Stimulated activated naive CD4-positive, alpha-beta T cell treated with Interleukin-2 at 50 U/mL for 16 hours (primary cell): Measurements from ENCODE around the gene LOXL1.

ENCODE experiments used
- DNase-seq: peaks from one replicate; lab custom pipeline; 2025; lab: John Stamatoyannopoulos, UW

The LOXL1 gene

DNA sequence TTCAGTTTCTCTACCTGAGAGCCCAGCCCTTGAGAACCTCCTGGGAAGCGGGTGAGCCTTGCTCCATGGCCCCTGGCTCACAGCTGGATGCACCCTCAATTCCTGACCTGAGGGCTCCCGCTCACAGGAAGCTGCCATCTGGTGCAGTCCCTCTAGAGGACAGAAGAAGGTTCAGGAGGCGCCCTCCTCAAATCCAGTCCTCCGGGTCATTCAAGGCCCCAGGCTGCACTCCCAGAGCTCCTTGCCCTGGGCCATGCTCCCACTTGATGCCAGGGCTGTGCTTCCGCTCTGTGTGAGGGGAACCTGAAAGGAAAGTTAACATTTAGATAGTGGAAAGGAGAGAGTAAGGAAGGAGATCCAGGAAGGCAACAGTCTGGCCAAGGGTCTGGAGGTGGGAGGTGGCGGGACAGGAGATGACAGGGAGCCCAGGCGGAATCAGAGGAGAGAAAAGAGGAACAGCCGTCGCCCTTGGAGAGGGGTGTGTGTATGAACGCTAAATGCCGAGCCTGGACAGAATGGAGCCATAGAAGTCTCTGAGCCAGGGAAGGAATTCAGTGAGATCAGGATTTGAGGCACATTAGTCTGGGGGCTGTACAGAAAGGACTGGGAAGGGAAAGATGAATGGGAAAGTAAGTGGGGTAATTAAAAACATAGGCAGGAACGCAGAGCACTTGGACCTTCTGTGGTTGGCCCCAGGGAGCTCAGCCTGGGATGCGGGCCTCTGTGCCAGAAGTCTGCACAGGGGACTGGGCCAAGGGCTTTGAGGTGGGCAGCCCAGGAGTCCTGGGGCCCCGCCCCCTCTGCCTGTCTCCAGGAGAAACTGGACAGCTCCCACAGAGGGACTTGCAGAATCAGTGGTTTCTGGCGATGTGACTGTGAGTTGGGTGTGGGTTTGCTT is 26.8 kb upstream of the LOXL1 start:
- DNase-seq = no peak

DNA sequence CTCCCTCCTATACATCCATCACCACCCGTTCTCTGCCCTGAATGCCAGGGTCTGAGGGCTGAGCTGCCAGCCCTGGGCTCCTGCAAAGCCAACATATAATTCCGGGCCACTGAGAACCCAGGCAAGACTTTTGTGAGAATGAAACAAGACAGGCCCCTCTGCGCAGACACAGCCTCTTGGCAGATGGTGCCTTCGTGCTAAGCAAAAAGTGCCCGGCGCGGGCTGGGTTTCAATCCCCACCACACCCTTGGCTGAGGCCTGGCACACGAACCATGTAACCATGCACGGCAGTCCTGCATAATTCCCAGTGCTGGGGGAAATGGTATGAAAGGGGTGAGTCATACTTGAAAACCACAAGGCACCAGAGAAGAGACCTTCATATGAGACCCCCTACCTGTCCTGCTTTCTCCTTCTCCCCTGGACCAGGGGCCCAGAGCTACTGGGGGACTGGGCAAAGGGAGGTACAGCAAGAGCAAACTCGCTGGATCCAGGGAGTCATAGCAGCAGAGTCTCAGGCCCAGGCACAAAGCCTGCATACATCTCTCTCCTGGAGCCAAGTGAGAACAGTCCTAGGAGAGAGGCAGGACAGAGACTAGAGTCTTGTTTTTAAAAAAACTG is 26.1 kb upstream of the LOXL1 start:
- DNase-seq = no peak

DNA sequence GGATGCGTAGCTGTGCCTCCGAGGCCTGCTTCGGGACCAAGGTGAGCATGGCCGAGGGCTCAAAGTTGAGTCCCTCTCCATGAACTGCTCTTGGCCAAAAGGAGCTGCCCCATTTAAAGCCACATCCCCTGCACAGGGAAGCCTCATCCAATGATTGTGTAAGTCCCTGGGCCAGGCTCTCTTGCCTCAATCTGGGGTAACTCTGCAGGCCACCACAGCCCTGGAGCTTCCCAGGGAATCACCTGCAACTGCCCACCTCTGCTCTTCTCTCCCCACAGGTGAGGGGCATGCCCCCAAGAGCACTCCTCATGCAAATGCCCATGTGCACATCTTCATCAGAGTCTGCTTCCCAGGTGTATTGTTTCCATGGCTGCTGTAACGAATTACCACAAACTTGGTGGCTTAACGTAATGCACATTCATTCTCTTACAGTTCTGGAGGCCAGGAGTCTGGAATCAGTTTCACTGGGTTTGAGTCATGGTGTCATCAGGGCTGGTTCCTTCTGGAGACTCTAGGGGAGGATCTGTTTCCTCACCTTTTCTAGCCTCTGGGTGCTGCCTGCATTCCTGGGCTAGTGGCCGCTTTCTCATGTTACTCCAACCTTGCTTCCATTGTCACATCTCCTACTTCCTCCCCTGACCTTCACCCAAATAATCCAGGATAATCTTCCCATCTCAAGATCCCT is 25.0 kb upstream of the LOXL1 start:
- DNase-seq = no peak

DNA sequence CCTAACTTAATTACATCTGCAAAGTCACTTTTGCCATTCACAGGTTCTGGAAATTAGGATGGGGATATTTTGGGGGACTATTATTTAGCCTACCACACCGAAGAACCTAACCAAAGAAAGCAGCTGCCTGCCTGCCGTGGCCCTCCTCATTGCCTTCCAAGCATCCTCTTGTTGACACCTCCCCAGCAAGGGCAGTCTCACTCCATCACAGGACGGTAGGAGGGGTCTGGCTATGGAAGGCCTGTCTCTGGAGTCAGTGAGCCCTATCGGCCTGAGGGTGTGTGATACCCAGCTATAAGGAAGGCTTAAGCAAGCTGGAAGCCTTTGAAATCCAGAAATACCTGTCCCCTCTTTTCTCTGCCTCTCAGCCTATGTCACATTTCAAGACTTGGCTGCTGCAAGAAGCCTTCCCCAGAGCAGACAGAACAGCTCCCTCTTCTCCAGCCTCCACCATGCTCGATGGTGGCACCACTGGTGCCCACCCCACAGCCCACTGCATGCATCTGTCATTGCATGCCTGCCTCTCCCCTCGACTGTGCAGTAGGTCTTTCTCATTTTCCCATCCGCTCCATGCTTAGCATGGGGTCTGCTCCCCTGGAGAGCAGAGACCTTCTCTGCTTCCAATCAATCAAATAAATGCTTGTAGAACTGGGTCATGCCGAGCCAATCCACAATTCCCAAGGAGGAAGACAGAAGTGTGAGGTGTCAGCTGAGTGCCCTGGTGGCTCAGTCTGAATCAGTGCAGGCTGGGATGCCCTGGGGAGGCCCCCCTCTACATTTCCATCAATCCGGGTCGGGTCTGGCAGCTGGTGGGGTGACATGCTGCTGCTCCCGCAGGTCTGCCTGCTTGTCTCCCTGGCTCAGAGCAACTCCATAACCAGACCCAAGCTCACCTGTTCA is 23.9 kb upstream of the LOXL1 start:
- DNase-seq = no peak

DNA sequence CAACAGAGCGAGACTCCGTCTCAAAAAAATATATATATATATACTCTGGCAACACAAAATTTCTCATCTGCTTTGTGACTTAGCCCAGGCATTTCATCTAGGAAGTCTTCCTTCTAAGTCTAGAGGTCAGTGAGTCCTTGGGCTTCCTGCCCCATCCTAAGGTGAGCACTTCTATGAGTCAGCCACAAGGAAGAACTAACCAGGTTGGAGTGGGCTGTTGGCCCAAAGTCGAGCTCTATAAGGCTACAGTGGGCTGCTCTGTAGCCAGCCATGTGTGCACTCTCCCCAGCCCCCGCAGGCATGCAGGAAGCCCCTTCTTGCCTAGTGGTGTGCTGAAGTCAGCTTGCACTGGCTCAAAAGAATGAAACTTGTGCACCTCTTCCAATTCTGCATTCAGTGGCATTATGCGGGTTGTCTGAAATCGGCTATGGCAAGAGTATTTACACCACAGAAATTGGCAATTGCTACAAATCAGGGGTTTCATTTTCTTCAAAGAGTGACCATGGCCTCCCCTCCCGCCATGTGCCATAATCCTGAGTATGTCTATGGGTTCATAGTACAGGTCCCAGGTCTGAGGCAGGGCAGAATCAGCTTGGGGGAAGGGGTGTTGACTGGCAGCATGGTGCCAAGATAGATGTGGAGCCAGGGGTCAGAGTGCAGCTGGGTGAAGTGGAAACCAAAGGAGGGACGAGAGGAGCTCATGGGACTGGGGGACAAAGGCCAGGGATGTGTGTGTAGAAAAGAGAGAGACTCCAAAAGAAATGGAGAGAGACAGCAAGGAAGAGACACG is 22.0 kb upstream of the LOXL1 start:
- DNase-seq = no peak

DNA sequence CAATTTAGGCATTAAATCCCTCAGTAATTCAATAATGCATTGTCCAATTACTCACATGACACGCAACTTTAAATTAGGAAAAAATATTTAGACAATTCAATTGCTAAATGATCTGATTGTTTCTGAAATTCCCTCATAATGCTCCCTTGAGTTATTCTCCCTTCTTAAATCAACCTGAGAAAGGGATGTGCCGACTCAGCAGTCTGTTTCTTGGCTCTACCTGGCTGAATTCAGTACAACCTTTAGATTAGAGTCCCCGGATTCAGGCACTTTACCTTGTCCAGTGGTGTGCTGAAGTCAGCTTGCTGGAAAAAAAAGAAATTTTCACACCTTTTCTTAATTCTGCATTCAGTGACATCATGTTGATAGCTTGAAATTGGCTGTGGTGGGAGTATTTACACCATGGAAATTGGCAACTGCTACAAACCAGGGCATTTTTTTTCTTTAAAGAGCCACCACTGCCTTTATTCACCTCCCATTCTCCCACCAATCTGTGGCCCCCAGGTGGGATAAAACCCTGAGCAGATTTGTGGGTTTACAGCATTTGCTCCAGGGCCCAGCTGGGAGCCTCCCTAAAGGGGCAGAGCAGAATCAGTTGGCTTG is 20.9 kb upstream of the LOXL1 start:
- DNase-seq = no peak

DNA sequence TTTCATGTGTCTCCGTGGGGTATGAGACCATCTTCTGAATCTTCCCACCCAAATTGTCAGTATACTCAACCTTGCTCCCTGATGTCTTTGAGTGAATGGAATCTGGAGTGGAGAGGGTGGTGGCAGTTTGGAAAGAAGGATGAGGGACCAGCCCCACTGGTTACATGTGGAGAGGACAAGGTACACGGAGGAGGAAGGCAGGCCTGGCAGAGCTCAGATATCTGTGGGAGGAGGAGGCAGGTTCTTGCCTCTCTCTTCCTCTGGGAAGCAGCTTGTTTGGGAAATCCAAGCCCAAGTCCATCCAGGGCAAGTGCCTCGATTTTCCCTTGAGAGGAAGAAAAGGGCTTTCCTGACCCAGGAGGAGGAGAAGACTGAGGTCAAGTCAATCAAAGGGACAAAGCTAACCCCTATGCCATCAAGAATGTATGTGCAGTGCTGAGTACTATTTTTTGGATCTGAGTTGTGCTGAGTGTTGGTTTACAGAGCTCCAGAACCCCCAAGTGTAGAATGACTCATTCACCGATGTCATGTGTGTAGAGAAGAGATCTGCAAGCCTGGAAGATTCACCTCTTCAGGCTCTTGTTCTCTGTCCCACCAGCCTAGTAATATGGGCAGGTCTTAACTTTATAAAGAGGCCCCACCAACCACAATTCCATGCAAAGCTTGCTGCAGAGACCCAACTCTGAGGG is 19.8 kb upstream of the LOXL1 start:
- no peak for DNase-seq

DNA sequence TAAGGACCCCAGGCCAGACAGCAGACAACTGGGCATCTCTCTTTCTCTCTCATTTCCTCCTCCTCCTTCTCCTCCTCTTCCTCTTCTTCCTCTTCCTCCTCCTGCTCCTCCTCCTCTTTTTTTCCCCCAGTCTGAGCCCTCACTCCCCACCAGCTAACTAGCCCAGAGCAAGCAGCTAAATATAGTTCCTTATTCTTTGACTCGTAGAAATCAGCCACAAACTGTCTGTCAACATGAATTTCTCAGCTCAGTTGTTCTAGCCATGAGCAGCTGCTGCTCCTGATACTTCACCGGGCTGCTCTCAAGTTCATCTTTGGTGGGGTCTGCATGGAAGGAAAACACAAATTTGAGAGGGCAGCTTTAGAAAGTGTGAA is 19.2 kb upstream of the LOXL1 start:
- no peak for DNase-seq

DNA sequence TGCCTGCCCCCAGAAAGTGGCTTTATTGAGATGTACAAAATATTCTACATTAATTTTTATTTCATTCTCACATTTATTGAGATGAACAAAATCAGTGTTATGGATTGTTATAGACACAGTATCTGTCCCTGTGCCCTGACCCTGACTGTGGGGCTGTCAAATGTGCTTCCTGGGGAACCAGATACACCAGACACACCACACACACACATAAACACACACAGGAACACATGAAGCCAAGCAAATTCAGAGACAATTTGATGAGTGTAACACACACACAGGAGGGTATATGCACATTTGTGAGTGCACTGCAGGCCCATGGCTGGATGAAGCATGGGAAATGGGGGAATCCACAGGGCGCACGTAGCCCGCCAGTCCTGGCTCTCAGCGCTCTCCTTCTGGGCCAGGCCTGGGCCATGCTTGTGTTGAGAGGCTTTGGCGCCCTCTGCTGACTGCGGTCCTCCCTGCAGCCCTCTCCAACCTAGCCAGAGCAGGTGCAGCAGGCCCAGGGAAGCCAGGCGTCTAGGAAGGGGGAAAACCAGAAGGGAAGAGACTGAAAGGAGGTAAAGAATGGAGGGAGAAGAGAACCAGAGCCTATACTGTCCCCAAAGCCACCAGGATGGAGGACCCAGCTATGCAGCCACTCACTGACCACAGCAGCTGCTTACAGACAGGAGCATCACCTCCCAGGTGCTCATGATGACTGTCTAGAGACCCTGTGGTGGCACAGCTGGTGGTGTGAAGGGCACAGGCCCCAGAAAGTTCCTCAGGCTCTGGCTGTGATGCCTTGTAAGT is 18.0 kb upstream of the LOXL1 start:
- DNase-seq = peak; percentile 67

DNA sequence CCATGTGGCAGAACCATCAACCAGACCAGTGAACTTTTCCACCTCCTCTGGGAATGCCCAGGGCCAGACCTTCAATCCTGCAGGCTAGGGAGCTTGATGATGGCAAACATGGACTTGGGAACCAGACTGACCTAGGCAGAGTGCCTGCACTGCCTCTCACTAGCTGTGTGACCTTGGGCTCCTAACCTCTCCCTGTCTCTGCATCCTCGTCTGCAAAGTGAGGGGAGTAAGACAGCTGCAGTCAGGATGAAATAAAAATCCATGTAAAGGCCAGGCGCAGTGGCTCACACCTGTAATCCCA is 17.5 kb upstream of the LOXL1 start:
- no peak for DNase-seq

DNA sequence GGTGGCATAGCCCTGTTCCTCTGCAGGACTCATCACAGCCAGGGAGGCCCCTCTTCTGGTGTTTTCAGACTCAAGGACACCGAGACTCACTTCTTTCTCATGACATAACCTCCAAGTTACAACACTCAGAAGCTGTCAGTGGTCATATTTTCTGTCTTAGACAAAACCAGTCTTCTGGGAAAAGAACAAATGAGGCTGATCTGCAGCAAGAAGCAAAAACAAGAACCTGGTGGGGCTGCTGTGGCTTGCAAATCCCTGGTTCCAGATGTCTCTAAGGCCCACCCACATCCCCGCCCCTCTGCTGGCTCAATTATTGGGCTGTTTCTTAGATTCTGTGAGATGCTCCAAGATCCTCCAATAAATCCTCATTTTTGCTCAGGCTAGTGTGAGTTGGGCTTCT is 16.6 kb upstream of the LOXL1 start:
- DNase-seq = no peak

DNA sequence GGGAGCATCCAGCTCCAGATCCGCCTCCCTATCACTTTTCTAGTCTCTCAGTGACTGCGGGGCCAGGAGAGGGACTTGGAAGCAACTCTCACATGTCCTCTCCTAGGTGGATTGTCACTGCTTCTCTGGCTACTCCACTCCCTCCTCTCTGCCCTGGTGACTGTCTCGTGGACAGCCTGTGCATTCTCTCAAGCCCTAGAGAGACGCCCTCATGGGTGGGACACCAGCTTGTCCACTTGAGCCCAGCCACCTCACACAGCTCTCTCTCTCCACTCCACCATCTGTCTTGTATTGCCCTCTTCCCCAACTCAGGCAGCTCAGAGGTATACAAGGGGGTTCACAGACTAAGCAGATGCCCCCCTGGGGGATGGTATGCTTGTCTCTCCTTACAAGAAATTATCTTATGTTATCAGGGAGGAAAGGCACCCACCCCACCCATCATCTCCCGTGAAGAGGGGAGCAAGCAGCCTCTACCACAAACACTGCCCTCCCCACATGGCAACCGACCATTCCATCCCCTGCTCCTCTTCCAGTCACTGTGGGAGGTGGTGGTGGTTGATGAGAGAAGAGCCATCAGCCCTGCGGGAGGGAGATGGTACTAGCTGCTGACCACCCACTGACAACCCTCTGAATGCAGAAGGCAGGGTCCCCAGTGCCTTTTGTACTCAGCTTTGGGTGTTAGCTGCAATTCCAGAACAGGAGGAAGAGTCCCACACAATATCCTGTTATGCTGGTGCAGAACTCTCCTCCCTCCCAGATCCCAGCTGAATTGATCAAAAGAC is 15.5 kb upstream of the LOXL1 start:
- no peak for DNase-seq

DNA sequence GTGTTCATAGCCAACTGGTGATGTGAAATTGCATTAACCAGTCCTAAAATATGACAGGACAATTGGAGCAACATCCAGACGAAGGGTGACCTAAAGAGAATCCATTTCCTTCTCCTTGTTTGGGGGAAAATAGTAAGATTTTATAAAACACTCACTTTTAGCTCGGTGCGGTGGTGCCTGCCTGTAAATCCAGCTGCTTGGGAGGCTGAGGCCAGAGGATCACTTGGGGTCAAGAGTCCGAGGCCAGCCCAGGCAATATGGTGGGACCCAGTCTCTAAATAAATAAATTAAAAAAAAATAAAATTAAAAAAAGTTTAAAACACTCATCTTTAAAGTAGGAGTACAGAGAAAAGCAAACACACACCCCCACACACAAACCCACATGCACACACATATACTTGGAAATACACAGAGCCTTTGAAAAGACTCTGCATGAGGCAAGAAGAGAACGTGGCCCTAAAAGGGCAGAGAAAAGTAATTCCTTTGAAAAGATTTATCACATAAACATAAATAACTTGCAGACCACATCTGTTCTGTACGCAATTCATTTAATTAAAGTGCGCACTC is 14.1 kb upstream of the LOXL1 start:
- DNase-seq = no peak

DNA sequence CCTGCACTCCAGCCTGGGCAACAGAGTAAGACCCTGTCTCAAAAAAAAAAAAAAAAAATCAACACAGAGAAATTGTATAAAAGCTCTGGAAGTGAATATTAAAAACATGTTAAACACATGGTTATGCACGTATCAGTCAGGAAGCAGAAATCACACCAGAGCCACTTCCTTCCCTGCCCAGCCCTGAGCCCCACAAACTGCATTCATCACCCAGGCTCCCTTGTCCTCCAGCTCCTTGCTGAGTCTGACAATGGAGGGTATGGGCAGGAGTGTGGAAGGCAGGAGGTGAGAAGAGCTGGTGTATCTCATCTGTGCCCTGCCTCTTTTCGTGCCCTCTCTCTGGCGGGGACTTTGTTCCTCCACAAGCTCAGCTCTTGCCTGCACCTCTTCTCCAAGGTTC is 12.1 kb upstream of the LOXL1 start:
- DNase-seq = no peak

DNA sequence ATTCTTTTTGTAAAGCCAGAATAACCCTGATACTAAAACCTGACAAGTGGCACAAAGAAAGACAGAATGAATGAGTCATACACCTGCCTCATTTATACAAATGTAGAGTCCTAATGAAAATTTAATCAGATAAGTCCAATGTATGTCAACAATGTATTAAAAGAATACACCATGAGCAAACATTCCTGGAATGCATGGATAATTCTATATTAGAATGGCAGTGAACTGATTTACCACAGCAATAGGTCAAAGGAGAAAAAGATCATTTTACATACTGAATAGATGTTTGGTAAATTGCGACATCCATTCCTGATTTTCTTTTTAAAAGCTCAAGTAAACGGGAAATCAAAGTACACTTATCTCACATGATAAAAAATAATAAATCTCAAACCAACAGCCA is 11.2 kb upstream of the LOXL1 start:
- no peak for DNase-seq

DNA sequence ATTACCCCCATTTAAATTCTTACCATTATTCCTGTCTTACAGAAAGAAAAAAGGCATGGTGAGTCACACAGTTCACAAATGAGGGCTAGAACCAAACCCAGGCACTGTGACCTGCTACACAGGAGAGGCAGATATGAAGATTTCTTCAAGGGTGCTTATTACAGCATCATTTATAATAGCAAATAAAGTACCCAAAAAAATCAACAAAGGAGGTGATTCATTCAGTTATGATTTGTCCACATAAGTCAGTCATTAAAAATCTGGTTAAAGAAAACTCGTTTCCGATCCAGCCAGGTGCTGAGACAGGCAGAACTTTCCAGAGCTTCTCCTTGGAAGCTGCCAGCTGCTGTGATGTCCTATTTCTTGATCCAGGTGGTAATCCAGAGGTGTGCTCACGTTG is 7.5 kb upstream of the LOXL1 start:
- DNase-seq = no peak

DNA sequence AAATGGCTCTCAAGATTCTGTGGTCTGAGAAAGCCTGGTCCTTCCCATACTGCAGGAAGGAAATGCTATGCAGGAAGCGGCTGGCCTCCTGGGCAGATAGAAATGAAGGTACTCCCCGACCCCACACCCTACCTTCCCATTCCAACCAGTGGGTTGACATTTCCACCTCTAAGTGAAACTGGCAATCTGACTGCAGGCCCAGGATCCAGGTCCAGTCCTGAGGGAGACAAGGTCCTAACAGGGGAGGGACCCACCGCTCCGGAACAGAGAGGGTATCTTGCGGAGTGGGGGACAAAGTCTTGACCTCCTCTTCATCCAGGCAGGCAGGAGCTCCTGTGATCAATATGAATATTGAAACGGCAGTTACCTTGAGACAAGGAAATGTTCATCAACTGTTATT is 6.6 kb upstream of the LOXL1 start:
- no peak for DNase-seq

DNA sequence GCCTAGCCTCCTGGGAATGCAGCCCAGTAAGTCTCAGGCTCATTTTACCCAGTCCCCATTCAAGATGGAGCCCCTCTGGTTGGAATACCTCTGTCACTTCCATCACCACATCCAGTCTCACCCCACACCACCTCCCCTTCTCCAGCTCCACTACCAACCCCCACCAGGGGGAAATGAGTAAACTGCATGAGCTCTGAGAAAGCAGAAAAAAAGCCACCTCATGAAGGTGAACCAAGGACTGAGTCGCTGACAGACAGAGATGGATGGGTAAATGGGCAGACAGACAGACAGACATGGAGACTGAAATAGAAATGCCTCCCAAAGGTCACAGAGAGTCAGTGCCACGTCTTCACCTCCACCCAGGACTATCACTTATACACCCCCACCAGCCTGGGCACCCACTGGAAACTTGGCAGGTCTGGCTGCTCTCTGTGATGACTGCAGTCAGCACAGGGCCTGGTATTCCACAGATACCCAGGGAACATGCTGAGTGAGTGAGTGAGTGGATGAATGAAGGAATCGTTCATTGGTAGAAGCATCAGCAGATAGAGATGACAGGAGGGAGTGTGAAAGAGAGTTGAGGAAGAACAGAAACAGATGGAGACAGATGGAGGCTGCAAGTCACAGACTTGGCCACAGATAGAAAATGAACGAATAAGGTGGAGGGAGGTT is 4.9 kb upstream of the LOXL1 start:
- no peak for DNase-seq
